ENCODE results near the gene NAA38. TPM values are rescaled to one million over a fixed set of nuclear protein-coding genes. Genes with fewer than 3 reads are reported as not detected.

NAA38 gene
- total RNA-seq, 6 donors from 2014 or later, result 50.0 to 111 (median 75.5) TPM

GRCh38 chr17:7894866-7895265 is 37.5 kb upstream of the NAA38 start:
- H3K36me3 ChIP-seq, result peaks cover 29 to 90% (median 66%) of the 10 kb centered on the region in 4 donors
- no peak overlapping the region for H3K4me3 ChIP-seq
- no peak for ATAC-seq (ENCODE audit: low FRiP score in 2 of 2)
- WGBS, 2 donors, result 88 to 91% methylated on average over 8 of the region's 8 CpGs
- H3K4me1 ChIP-seq, result peaks cover 4 to 6% (median 5%) of the 10 kb centered on the region in 4 donors
- no peak for DNase-seq
- no peak overlapping the region for H3K27ac ChIP-seq
- H3K27me3 ChIP-seq, result no peaks in the 10 kb centered on the region
- H3K9me3 ChIP-seq, result no peaks in the 10 kb centered on the region
- no peak for TF ChIP-seq POLR2AphosphoS5 (IDR thresholded peaks at IDR 0.05)

- H3K27ac ChIP-seq, result no peak overlapping the region
- no peaks in the 10 kb centered on the region for H3K9me3 ChIP-seq
- no peak for TF ChIP-seq POLR2AphosphoS5 (IDR thresholded peaks at IDR 0.05)
- no peak for TF ChIP-seq EP300 (IDR thresholded peaks at IDR 0.05)
- no peak for TF ChIP-seq CTCF (IDR thresholded peaks at IDR 0.05)
- no peak for TF ChIP-seq POLR2A (IDR thresholded peaks at IDR 0.05)
- no peak for DNase-seq
- no peak for ATAC-seq (ENCODE audit: low FRiP score in 2 of 2)
- H3K36me3 ChIP-seq, result peaks cover 24 to 84% (median 60%) of the 10 kb centered on the region in 4 donors
- H3K4me3 ChIP-seq, result no peak overlapping the region
- no peaks in the 10 kb centered on the region for H3K27me3 ChIP-seq
- 90 to 92% methylated on average over 9 of the region's 9 CpGs for WGBS, 2 donors
- peaks cover 10 to 13% (median 11%) of the 10 kb centered on the region in 4 donors for H3K4me1 ChIP-seq
These were observed 36.9 kb upstream of the NAA38 start for GRCh38 chr17:7894226-7894625.

- 82 to 89% methylated on average over 15 of the region's 15 CpGs for WGBS, 2 donors
- no peak for ATAC-seq (ENCODE audit: low FRiP score in 2 of 2)
- TF ChIP-seq EP300 (IDR thresholded peaks at IDR 0.05), result no peak
These were observed 36.0 kb upstream of the NAA38 start for GRCh38 chr17:7893187-7893880.

GRCh38 chr17:7889166-7889955 is 32.0 kb upstream of the NAA38 start:
- H3K27me3 ChIP-seq, result no peaks in the 10 kb centered on the region
- H3K4me3 ChIP-seq, result peak overlapping the region in 1 of 4 donors; percentile 96
- peak; percentile 45 to 90 (median 82) for TF ChIP-seq CTCF (IDR thresholded peaks at IDR 0.05)
- peak in 1 of 4 donors; percentile 43 for TF ChIP-seq POLR2A (IDR thresholded peaks at IDR 0.05)
- TF ChIP-seq POLR2AphosphoS5 (IDR thresholded peaks at IDR 0.05), result peak; percentile 89 to 93
- TF ChIP-seq EP300 (IDR thresholded peaks at IDR 0.05), result peak in 1 of 4 donors; percentile 82
- H3K9me3 ChIP-seq, result no peaks in the 10 kb centered on the region
- H3K27ac ChIP-seq, result peak overlapping the region; percentile 89 to 96 (median 92)
- WGBS, 2 donors, result 28 to 29% methylated on average over 9 to 11 of the region's 11 CpGs
- DNase-seq (peak; percentile 90 to 98), ATAC-seq (ENCODE audit: low FRiP score in 2 of 2) (peak; percentile 73 to 90)
- H3K4me1 ChIP-seq, result peaks cover 39 to 50% (median 47%) of the 10 kb centered on the region in 4 donors
- peaks cover 9 to 38% (median 22%) of the 10 kb centered on the region in 4 donors for H3K36me3 ChIP-seq

More at GRCh38 chr17:7893187-7893880, 36.0 kb upstream of the NAA38 start:
- H3K27me3 ChIP-seq, result no peaks in the 10 kb centered on the region
- H3K4me3 ChIP-seq, result no peak overlapping the region
- H3K27ac ChIP-seq, result no peak overlapping the region
- DNase-seq, result no peak
- peaks cover 19 to 22% (median 20%) of the 10 kb centered on the region in 4 donors for H3K4me1 ChIP-seq
- peaks cover 21 to 75% (median 51%) of the 10 kb centered on the region in 4 donors for H3K36me3 ChIP-seq
- no peaks in the 10 kb centered on the region for H3K9me3 ChIP-seq

GRCh38 chr17:7888184-7888920 is 31.0 kb upstream of the NAA38 start, which contains the start of gene CHD3:
TSS of gene CHD3 (plus strand) at chr17:7888789. CDS start at chr17:7889001, 212 bp downstream.
- H3K4me3 ChIP-seq, result peak within 1 kb of the TSS; percentile 34 to 96 (median 73)
- TF ChIP-seq EP300 (IDR thresholded peaks at IDR 0.05) (no peak), POLR2AphosphoS5 (IDR thresholded peaks at IDR 0.05) (peak; percentile 13 to 64), POLR2A (IDR thresholded peaks at IDR 0.05) (peak in 2 of 4 donors; percentile 27 to 34)
- no peaks in the 10 kb centered on the region for H3K9me3 ChIP-seq
- H3K36me3 ChIP-seq, result peaks cover 0 to 27% (median 12%) of the 10 kb centered on the region in 4 donors
- peaks cover 39 to 53% (median 50%) of the 10 kb centered on the region in 4 donors for H3K4me1 ChIP-seq
- DNase-seq, result peak; percentile 76 to 86
- no peaks in the 10 kb centered on the region for H3K27me3 ChIP-seq
- peak; percentile 32 to 71 for ATAC-seq (ENCODE audit: low FRiP score in 2 of 2)
- 8 to 30% methylated on average over 6 to 18 of the region's 18 CpGs for WGBS, 2 donors
- peak within 1 kb of the TSS; percentile 89 to 96 (median 92) for H3K27ac ChIP-seq

Data from upper lobe of left lung (tissue), 6 donors.